GM21576 (cell line): ENCODE measurements around the gene GPHB5.

Experiments
- ATAC-seq: cut with Tn5 transposase; IDR thresholded peaks from one replicate; pipeline ENCODE4 v1.9.1; 2021; ENCODE audit warnings: mild to moderate bottlenecking, moderate library complexity; ENCODE audit not compliant: unreplicated experiment

Gene GPHB5

DNA sequence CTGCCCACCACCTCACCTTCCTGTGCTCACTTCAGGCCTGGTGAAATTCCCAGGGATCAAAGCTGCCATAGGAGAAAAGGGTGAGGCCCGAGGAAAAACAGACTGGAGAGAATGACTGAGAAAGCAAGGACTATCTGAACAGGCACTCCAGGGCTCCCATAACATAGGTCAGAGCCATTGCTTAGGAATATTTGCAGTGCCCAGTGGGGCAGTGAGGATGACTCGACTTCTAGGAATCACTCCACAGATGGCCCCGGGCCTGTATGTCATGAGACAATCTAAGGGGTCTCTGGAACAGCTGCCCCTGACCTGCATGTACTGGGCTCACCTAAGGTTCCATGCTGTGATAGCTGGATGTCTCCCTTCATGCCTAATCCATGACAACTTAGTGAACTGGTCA lies 51.6 kb downstream of the GPHB5 start:
- ATAC-seq: no peak

DNA sequence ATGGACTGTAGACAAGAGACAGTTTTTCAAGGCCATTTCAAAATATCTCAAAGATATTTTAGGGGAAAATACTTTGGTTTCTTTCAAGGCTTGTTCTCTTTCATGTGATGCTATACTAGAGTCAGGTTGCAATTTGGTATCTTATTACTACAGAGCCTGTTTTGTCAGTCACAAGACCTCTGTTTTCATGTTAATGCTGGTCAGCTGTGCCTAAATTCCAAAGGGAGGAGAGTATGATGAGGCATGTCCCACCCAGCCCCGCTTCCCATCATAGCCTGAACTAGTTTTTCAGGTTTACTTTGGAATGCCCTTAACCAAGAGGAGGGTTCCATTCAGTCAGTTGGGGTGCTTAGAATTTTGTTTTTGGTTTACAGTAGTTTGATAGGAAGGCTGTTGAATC lies 52.6 kb downstream of the GPHB5 start:
- no peak for ATAC-seq
